K562 (cell line): ENCODE results near the gene ZNF618. TPM values are rescaled to one million over a fixed set of nuclear protein-coding genes. Genes with fewer than 3 reads are reported as not detected.
A peak's percentile ranks its signal among the peaks of the same experiment; 100 is the strongest.

ENCODE experiments used
- ATAC-seq: fragments of 200-7000 bp; cut with Tn5 transposase; 3 replicates; pipeline ENCODE4 v1.9.1; 2020; ENCODE audit warnings: moderate library complexity
- BruUV-seq: library from RNA; stranded (reverse); fragments of 400-500 nt; replicated peaks from 2 replicates; lab custom pipeline; 2021; lab: Mats Ljungman, UMichigan
- CTCF ChIA-PET: fragments of 300-600 bp; formaldehyde crosslinking; extraction: SDS; loops from one replicate; lab custom pipeline; 2021; ENCODE audit warnings: low intra/inter-chr PET ratio; lab: Yijun Ruan, JAX
- POLR2A ChIA-PET: fragments of 300-600, 350-650 bp; sonication (Branson Sonifier 250); formaldehyde crosslinking; extraction: SDS; loops from one replicate; lab custom pipeline; 2021; ENCODE audit warnings: antibody characterized with exemption, inconsistent platforms; lab: Yijun Ruan, JAX
- DNase-seq, 4 experiments: peaks; one replicate each; pipeline versions ENCODE4 v3.0.0 to v3.0.0-alpha.2; 2011 to 2018; ENCODE audit warnings: low spot score in 3 of 4, mixed read lengths in 3 of 4; ENCODE audit errors: extremely low read depth in 1 of 4
- FAIRE-seq: peaks from 2 replicates; lab custom pipeline; 2011; peaks lifted over from hg19 to GRCh38; lab: Jason Lieb, UNC
- H2AFZ ChIP-seq: 2 replicates; pipeline ENCODE4 v1.6.0; 2011; ENCODE audit warnings: low read depth, low read length, control low read depth, inconsistent platforms
- H3K27ac ChIP-seq: fragments of 200-600 bp; 3 replicates; pipeline ENCODE4 v1.8.0; 2011; ENCODE audit warnings: low read depth, mild to moderate bottlenecking, control low read depth, inconsistent platforms, low read length, moderate library complexity, mixed read lengths; ENCODE audit errors: extremely low read depth
- H3K27me3 ChIP-seq, 2 experiments: fragments of 300-600 bp in 1 of 2; 2 replicates in 1 of 2; 3 replicates in 1 of 2; pipeline versions ENCODE4 v1.6.0 to v1.8.0; 2011; ENCODE audit warnings: inconsistent platforms in 2 of 2, low read length in 2 of 2, mild to moderate bottlenecking in 1 of 2, mixed read lengths in 1 of 2, moderate library complexity in 1 of 2; ENCODE audit not compliant: control insufficient read depth in 2 of 2, insufficient read depth in 2 of 2
- H3K36me3 ChIP-seq: fragments of 300-600 bp; 3 replicates; pipeline ENCODE4 v1.8.0; 2011; ENCODE audit warnings: mild to moderate bottlenecking, low read length, inconsistent platforms; ENCODE audit not compliant: control insufficient read depth, insufficient read depth
- H3K4me1 ChIP-seq, 2 experiments: fragments of 200-600 bp in 1 of 2; replicated peaks in 1 of 2; 2 replicates in 1 of 2; 3 replicates in 1 of 2; pipeline versions ENCODE4 v1.5.1 to v1.8.0; 2011; ENCODE audit warnings: inconsistent platforms in 2 of 2, low read length in 2 of 2, mild to moderate bottlenecking in 1 of 2, mixed read lengths in 1 of 2, moderate library complexity in 1 of 2; ENCODE audit not compliant: control insufficient read depth in 2 of 2, insufficient read depth in 2 of 2
- H3K4me2 ChIP-seq: 2 replicates; pipeline ENCODE4 v1.6.1; 2011; ENCODE audit warnings: low read length, control low read depth, inconsistent platforms, mixed read lengths; ENCODE audit not compliant: insufficient read depth
- H3K4me3 ChIP-seq: fragments of 200-600 bp; sonication (generic), shearing (Covaris generic); 2 replicates; pipeline ENCODE4 v1.5.1; 2016; ENCODE audit warnings: control low read depth, inconsistent platforms
- H3K79me2 ChIP-seq: fragments of 200-600 bp; 3 replicates; pipeline ENCODE4 v1.8.0; 2011; ENCODE audit warnings: low read length, inconsistent platforms; ENCODE audit not compliant: control insufficient read depth, insufficient read depth
- H3K9ac ChIP-seq, 2 experiments: 2 replicates each; pipeline versions ENCODE4 v1.6.0 to v1.6.1; 2011; ENCODE audit warnings: low read depth in 2 of 2, low read length in 2 of 2, control low read depth in 1 of 2, inconsistent platforms in 1 of 2, mild to moderate bottlenecking in 1 of 2, mixed read lengths in 1 of 2; ENCODE audit not compliant: insufficient read depth in 1 of 2
- H3K9me1 ChIP-seq: one replicate; pipeline ENCODE4 v1.6.0; 2011; ENCODE audit warnings: inconsistent platforms, mild to moderate bottlenecking, low read length, moderate library complexity; ENCODE audit not compliant: control insufficient read depth, insufficient read depth
- H3K9me3 ChIP-seq: replicated peaks from 2 replicates; pipeline ENCODE4 v1.5.1; 2011; ENCODE audit warnings: low read depth, low read length, inconsistent platforms; ENCODE audit not compliant: control insufficient read depth, insufficient read depth
- H4K20me1 ChIP-seq: replicated peaks from 2 replicates; pipeline ENCODE4 v1.6.1; 2011; ENCODE audit warnings: low read length, inconsistent platforms, mixed read lengths; ENCODE audit not compliant: control insufficient read depth, insufficient read depth
- PPARD ChIP-seq: fragments of 250-450 bp; sonication (Bioruptor Pico); IDR thresholded peaks from 2 replicates; pipeline ENCODE4 v1.8.0; 2022; ENCODE audit warnings: inconsistent platforms, mild to moderate bottlenecking, moderate library complexity
- RFX1 ChIP-seq: fragments of 450-650 bp; IDR thresholded peaks from 2 replicates; pipeline ENCODE4 v1.6.1; 2016; ENCODE audit warnings: mild to moderate bottlenecking, moderate library complexity
- RHOXF2B ChIP-seq: fragments of 250-450 bp; sonication (Bioruptor Pico); conservative IDR thresholded peaks from 2 replicates; pipeline ENCODE4 v1.5.1; 2021
- WGBS: fragments of 100-300 bp; shearing (Covaris generic); methylation state at CpG from one replicate; pipeline ENCODE4 v1.1.6; 2016; ENCODE audit warnings: low coverage, mixed read lengths; ENCODE audit not compliant: insufficient coverage; ENCODE audit errors: missing lambda C conversion rate; 5-methylcytosine and 5-hydroxymethylcytosine counted together
- in situ Hi-C: fragments of 300-500 bp; cut with MboI; formaldehyde crosslinking; loops from 4 replicates; pipeline ENCODE4 v1.15.0; 2018; ENCODE audit warnings: inconsistent platforms, mixed read lengths
- intact Hi-C: fragments of 100-400 bp; cut with micrococcal nuclease; formaldehyde crosslinking; loops from 2 replicates; pipeline ENCODE4 v1.14.2; 2022
- polyA plus RNA-seq, 8 experiments: library from polyadenylated mRNA; depleted of rRNA in 4 of 8; stranded (reverse) in 5 of 8; unstranded in 3 of 8; fragments of >200 nt; fragmentation: Nextera tagmentation in 2 of 8; fragmentation: Illumina TruSeq in 1 of 8; extraction: Ambion mirVana in 2 of 8; extraction: Trizol in 1 of 8; gene quantifications; 2 replicates each; pipeline versions ENCODE4 v1.2.1 to v1.2.3, GENCODE V29; 2011 to 2014; ENCODE audit warnings: inconsistent platforms in 1 of 8, missing spikeins in 1 of 8
- total RNA-seq, 7 experiments: library from RNA; depleted of rRNA in 6 of 7; stranded (reverse); fragments of >200 nt in 6 of 7; fragmentation: Illumina TruSeq in 2 of 7; extraction: Trizol in 2 of 7; gene quantifications; 2 replicates each; pipeline versions ENCODE4 v1.2.1 to v1.2.3, GENCODE V29; 2011 to 2021; ENCODE audit warnings: low replicate concordance in 1 of 7
- TF ChIP-seq, protein P1 (sequence below): fragments of 200-800 bp; sonication (Bioruptor generic); IDR thresholded peaks from 2 replicates; pipeline ENCODE4 v1.6.1; 2017; ENCODE audit warnings: missing genetic modification characterization, missing compliant biosample characterization

The ZNF618 gene
- total and polyA plus RNA-seq, 9 of the 15 experiments (the other 6 are each of a cell fraction or from before 2014, with no cell fraction given), result 0.08 to 13.7 (median 3.4) TPM

DNA sequence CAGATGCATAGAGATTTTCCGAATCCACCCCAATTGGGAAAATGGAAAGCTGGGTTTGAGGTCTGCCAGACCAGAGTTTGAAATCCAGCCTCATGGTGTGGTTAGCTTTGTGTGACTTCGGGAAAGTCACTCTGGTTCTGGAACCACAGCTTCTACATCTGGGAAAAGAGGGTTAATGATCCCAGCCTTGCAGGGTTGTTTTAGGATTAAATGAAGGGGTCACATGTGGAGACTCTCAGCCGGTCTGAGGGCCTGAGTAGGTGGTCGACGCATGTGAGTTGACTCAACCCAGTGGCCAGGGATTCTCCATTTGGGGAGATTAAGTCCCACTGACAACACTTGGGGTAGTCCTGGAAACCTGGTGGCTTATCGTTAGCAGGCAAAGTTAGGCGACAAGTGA is 6.1 kb downstream of the ZNF618 start:
- H3K36me3 ChIP-seq, result no peaks in the 10 kb centered on the region
- peaks cover 87% of the 10 kb centered on the region for H3K79me2 ChIP-seq
- no peaks in the 10 kb centered on the region for H4K20me1 ChIP-seq
- no peaks in the 10 kb centered on the region for H3K9me3 ChIP-seq
- no TSS peak for BruUV-seq
- ATAC-seq, result no peak
- TF ChIP-seq RHOXF2B (CRISPR knock-in tag) (no peak), PPARD (CRISPR knock-in tag) (no peak), RFX1 (peak; percentile 29; the same call in 1 of the 2 replicates)
- TF ChIP-seq, protein P1, sequence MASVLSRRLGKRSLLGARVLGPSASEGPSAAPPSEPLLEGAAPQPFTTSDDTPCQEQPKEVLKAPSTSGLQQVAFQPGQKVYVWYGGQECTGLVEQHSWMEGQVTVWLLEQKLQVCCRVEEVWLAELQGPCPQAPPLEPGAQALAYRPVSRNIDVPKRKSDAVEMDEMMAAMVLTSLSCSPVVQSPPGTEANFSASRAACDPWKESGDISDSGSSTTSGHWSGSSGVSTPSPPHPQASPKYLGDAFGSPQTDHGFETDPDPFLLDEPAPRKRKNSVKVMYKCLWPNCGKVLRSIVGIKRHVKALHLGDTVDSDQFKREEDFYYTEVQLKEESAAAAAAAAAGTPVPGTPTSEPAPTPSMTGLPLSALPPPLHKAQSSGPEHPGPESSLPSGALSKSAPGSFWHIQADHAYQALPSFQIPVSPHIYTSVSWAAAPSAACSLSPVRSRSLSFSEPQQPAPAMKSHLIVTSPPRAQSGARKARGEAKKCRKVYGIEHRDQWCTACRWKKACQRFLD (CRISPR knock-in tag), result no peak
- TF ChIP-seq, all 486 proteins: peak for 1
- H2AFZ ChIP-seq, result no peak overlapping the region
- no peak overlapping the region for H3K4me3 ChIP-seq
- H3K27ac ChIP-seq, result no peak overlapping the region
- H3K4me1 ChIP-seq, result peaks cover 3 to 61% of the 10 kb centered on the region in 2 experiments; a peak in 4 of 5 replicates
- H3K9ac ChIP-seq, result no peak overlapping the region; a peak in 1 of 4 replicates
- WGBS, result 21% methylated on average over 7 of the region's 7 CpGs
- FAIRE-seq (no peak), DNase-seq (peak in 1 of 4 experiments; percentile 36)
- H3K27me3 ChIP-seq, result no peaks in the 10 kb centered on the region
- no peaks in the 10 kb centered on the region for H3K9me1 ChIP-seq
- H3K4me2 ChIP-seq, result peak overlapping the region; percentile 48
- ChIA-PET POLR2A (interaction anchor here (0.8 kb wide), 1 partner anchor 72 kb away, joined by 4 read pairs; no protein-coding TSS in a partner anchor), CTCF (no interaction called here)
- in situ Hi-C loops (loop anchor here (5.0 kb wide), 1 partner anchor 40 kb away; no protein-coding TSS in a partner anchor), intact Hi-C loops (loop anchor here (5.0 kb wide), 1 partner anchor 515 kb away; no protein-coding TSS in a partner anchor)
